SK-N-SH (cell line): ENCODE results near the gene COL26A1.
"Not testable (repeated sequence)": the region's sequence is repeated elsewhere in the genome, so short reads cannot be mapped to it uniquely, and the experiment has no call there.

Experiments used
- TCF12 ChIP-seq: IDR thresholded peaks from 2 replicates; pipeline ENCODE4 v1.4.0; 2012
- ZBTB33 ChIP-seq: IDR thresholded peaks from 2 replicates; pipeline ENCODE4 v1.4.0; 2012; ENCODE audit warnings: low read depth, borderline replicate concordance

GRCh38 chr7:101348456-101349067 lies 14.1 kb upstream of the COL26A1 start:
- not testable (repeated sequence) for TF ChIP-seq ZBTB33, TCF12
